Right atrium auricular region (tissue), 2 donors: ENCODE data around the gene CAPN6. TPM values are rescaled to one million over a fixed set of nuclear protein-coding genes. Genes with fewer than 3 reads are reported as not detected.

Source experiments
- DNase-seq: peaks from one replicate; pipeline ENCODE4 v3.0.0-alpha.2; 2019; ENCODE audit warnings: low spot score
- H3K27ac ChIP-seq, 2 donors: fragments of 200-600 bp; sonication (generic); 1 replicate in 1 of 2; 2 replicates in 1 of 2; pipeline ENCODE4 v1.5.1; 2016 to 2019
- H3K27me3 ChIP-seq, 2 donors: fragments of 200-600 bp; sonication (generic); one replicate each; pipeline versions ENCODE4 v1.5.1 to v1.6.0; 2017 to 2019
- H3K36me3 ChIP-seq: fragments of 200-600 bp; sonication (generic); one replicate; pipeline ENCODE4 v1.5.1; 2016
- H3K4me1 ChIP-seq, 2 donors: fragments of 200-600 bp; sonication (generic); one replicate each; pipeline versions ENCODE4 v1.5.1 to v1.6.0; 2017 to 2019
- H3K4me3 ChIP-seq, 2 donors: fragments of 200-600 bp; sonication (generic); 1 replicate in 1 of 2; 2 replicates in 1 of 2; pipeline ENCODE4 v1.5.1; 2017 to 2019; ENCODE audit warnings: mild to moderate bottlenecking in 1 of 2, moderate library complexity in 1 of 2
- H3K9me3 ChIP-seq, 2 donors: fragments of 200-600 bp; sonication (generic); one replicate each; pipeline ENCODE4 v1.5.1; 2019
- CTCF ChIP-seq, 2 donors: fragments of 200-600 bp; sonication (generic); IDR thresholded peaks; one replicate each; pipeline ENCODE4 v1.5.1; 2019; ENCODE audit warnings: antibody characterized with exemption in 2 of 2
- total RNA-seq, 2 donors: library from RNA; depleted of rRNA; stranded (reverse); fragments of >200 nt; gene quantifications; one replicate each; pipeline ENCODE4 v1.1.0, GENCODE V29; 2016

CAPN6 gene
- total RNA-seq, 2 donors from 2014 or later = 1.5 to 2.2 TPM

- H3K9me3 ChIP-seq = no peaks in the 10 kb centered on the region
- DNase-seq = no peak
- H3K4me1 ChIP-seq = no peaks in the 10 kb centered on the region
- H3K27ac ChIP-seq = no peak overlapping the region
- no peaks in the 10 kb centered on the region for H3K36me3 ChIP-seq
- no peaks in the 10 kb centered on the region for H3K27me3 ChIP-seq
- no peak overlapping the region for H3K4me3 ChIP-seq
- no peak for TF ChIP-seq CTCF (IDR thresholded peaks at IDR 0.05)
Measured at GRCh38 chrX:111257733-111258132, 12.6 kb downstream of the CAPN6 start.

DNA sequence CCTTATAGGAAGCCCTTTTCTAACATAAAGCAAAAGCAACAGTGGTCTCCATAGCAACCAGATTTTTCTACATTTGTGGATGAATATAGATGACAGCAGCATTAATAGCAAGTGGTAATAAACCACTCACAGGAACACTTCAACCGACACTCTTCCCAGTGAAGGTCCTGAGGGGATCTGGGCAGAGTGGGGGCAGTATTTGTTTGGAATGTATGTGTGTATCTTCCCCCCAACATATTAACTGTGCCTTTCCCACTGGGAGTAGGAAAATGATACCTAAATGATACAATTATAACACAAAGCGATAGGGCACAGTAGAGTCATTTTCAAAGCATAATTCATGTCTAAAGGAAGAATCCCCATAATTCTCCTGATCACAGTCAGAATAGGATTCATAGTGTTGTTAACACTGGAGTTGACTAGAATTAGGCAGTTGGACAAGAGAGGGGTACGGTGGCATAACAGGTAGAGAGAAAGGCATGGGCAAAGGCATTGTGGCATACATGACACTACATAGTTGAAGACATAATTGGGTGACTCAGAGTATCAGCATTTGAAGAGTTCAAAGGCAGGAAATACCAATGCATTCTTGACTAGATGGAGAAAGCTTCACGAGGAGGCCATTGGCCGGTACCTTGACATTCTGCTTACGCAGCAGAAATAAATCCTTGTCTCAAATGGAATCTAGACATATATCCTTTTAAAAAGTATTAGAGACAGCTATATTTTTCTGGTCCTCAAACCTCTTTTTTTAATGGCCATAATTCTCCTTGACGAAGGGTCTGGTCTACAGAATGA lies 15.2 kb downstream of the CAPN6 start:
- Histone ChIP-seq H3K27me3 (no peaks in the 10 kb centered on the region), H3K27ac (no peak overlapping the region), H3K4me1 (no peaks in the 10 kb centered on the region), H3K4me3 (no peak overlapping the region), H3K9me3 (no peaks in the 10 kb centered on the region), H3K36me3 (no peaks in the 10 kb centered on the region)
- no peak for TF ChIP-seq CTCF (IDR thresholded peaks at IDR 0.05)
- no peak for DNase-seq

- peak in 1 of 2 donors; percentile 56 for TF ChIP-seq CTCF (IDR thresholded peaks at IDR 0.05)
- H3K27me3 ChIP-seq = no peaks in the 10 kb centered on the region
- DNase-seq = no peak
- H3K9me3 ChIP-seq = peaks cover 0 to 5% of the 10 kb centered on the region in 2 donors
- no peak overlapping the region for H3K27ac ChIP-seq
- no peak overlapping the region for H3K4me3 ChIP-seq
- H3K4me1 ChIP-seq = no peaks in the 10 kb centered on the region
- H3K36me3 ChIP-seq = no peaks in the 10 kb centered on the region
Measured at GRCh38 chrX:111244235-111244750, 26.0 kb downstream of the CAPN6 start.

DNA sequence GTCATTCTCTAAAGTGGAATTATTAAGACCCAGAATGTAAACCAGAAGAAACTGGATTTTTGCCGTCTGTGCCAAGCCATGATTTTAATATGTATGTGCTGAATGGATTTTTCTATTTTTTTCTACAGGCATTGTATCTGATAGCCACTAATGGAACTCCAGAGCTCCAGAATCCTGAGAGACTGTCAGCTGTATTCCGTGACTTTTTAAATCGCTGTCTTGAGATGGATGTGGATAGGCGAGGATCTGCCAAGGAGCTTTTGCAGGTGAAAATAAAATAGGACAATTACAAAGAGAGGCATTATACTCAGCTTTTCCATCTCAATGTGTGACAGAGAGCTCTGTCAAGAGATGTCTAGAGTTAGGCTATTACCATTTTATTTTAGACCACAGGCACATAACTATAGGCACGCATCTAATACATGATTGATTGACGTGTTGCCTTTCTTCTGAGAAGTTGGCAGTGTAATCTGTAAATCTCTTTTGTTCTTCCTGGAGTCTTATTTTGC lies 53.9 kb downstream of the CAPN6 start:
- H3K27me3 ChIP-seq = no peaks in the 10 kb centered on the region
- no peak for DNase-seq
- H3K9me3 ChIP-seq = no peaks in the 10 kb centered on the region

DNA sequence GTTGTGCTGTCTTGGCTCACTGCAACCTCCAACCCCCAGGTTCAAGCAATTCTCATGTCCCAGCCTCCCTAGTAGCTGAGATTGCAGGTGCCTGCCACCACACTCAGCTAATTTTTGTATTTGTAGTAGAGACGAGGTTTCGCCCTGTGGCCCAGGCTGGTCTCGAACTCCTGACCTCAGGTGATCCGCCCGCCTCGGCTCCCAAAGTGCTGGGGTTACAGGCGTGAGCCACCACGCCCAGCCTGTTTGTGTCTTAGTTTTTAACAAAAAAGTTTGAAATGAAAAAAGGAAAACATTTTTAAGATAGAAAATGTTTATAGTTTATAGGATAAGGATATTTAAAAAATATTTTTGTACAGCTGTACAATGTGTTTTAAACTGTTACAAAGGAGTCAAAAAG lies 62.4 kb downstream of the CAPN6 start:
- H3K4me3 ChIP-seq = no peak overlapping the region
- H3K9me3 ChIP-seq = no peaks in the 10 kb centered on the region
- H3K27me3 ChIP-seq = no peaks in the 10 kb centered on the region
- TF ChIP-seq CTCF (IDR thresholded peaks at IDR 0.05) = no peak
- H3K36me3 ChIP-seq = no peaks in the 10 kb centered on the region
- DNase-seq = no peak
- no peak overlapping the region for H3K27ac ChIP-seq
- H3K4me1 ChIP-seq = no peaks in the 10 kb centered on the region

More for the DNA sequence above, 53.9 kb downstream of the CAPN6 start:
- H3K27ac ChIP-seq = no peak overlapping the region
- no peak overlapping the region for H3K4me3 ChIP-seq
- no peak for TF ChIP-seq CTCF (IDR thresholded peaks at IDR 0.05)
- no peaks in the 10 kb centered on the region for H3K36me3 ChIP-seq
- H3K4me1 ChIP-seq = no peaks in the 10 kb centered on the region
